H9 (cell line): ENCODE results near the gene IARS1. TPM values are rescaled to one million over a fixed set of nuclear protein-coding genes. Genes with fewer than 3 reads are reported as not detected.

ENCODE experiments used
- DNase-seq: peaks from one replicate; pipeline ENCODE4 v3.0.0-alpha.2; 2017
- H2AFZ ChIP-seq: one replicate; pipeline ENCODE4 v1.6.1; 2013; ENCODE audit warnings: mild to moderate bottlenecking, low read length, control low read depth, moderate library complexity
- H2AK5ac ChIP-seq: 2 replicates; pipeline ENCODE4 v1.6.1; 2013; ENCODE audit warnings: low read length, control low read depth, mixed read lengths; ENCODE audit not compliant: insufficient read length
- H2BK120ac ChIP-seq: one replicate; pipeline ENCODE4 v1.6.1; 2013; ENCODE audit warnings: low read depth, mild to moderate bottlenecking, low read length, control low read depth, inconsistent platforms; ENCODE audit not compliant: poor library complexity, severe bottlenecking
- H2BK12ac ChIP-seq: 2 replicates; pipeline ENCODE4 v1.6.1; 2013; ENCODE audit warnings: low read length, control low read depth, mixed read lengths, low read depth; ENCODE audit not compliant: insufficient read length
- H2BK15ac ChIP-seq: 2 replicates; pipeline ENCODE4 v1.6.1; 2013; ENCODE audit warnings: low read depth, low read length, control low read depth
- H2BK20ac ChIP-seq: one replicate; pipeline ENCODE4 v1.6.1; 2013; ENCODE audit warnings: low read depth, mild to moderate bottlenecking, low read length, control low read depth, inconsistent platforms; ENCODE audit not compliant: poor library complexity, severe bottlenecking
- H2BK5ac ChIP-seq: 2 replicates; pipeline ENCODE4 v1.6.1; 2013; ENCODE audit warnings: low read length, control low read depth, mixed read lengths; ENCODE audit not compliant: insufficient read length
- H3K14ac ChIP-seq: 2 replicates; pipeline ENCODE4 v1.6.1; 2013; ENCODE audit warnings: low read length, control low read depth; ENCODE audit not compliant: insufficient read depth
- H3K18ac ChIP-seq: 2 replicates; pipeline ENCODE4 v1.6.1; 2013; ENCODE audit warnings: low read depth, mild to moderate bottlenecking, mixed read lengths, low read length, control low read depth; ENCODE audit not compliant: insufficient read length
- H3K23ac ChIP-seq: 2 replicates; pipeline ENCODE4 v1.6.1; 2013; ENCODE audit warnings: low read length, control low read depth, mixed read lengths, low read depth; ENCODE audit not compliant: insufficient read length
- H3K23me2 ChIP-seq: 2 replicates; pipeline ENCODE4 v1.6.1; 2013; ENCODE audit warnings: low read depth, mild to moderate bottlenecking, mixed read lengths, low read length, control low read depth; ENCODE audit not compliant: insufficient read length, poor library complexity, severe bottlenecking
- H3K27ac ChIP-seq: 2 replicates; pipeline ENCODE4 v1.5.1; 2013; ENCODE audit warnings: low read length, control low read depth, mixed read lengths, low read depth; ENCODE audit not compliant: insufficient read length
- H3K27me3 ChIP-seq: 2 replicates; pipeline ENCODE4 v1.6.1; 2013; ENCODE audit warnings: low read length, control low read depth, inconsistent platforms; ENCODE audit not compliant: insufficient read depth
- H3K4ac ChIP-seq: 2 replicates; pipeline ENCODE4 v1.6.1; 2013; ENCODE audit warnings: low read depth, mild to moderate bottlenecking, control low read depth, inconsistent platforms, low read length, moderate library complexity
- H3K4me1 ChIP-seq: 2 replicates; pipeline ENCODE4 v1.6.1; 2013; ENCODE audit warnings: low read length, control low read depth, inconsistent platforms; ENCODE audit not compliant: insufficient read depth
- H3K4me2 ChIP-seq: 2 replicates; pipeline ENCODE4 v1.6.1; 2013; ENCODE audit warnings: low read length, control low read depth, mixed read lengths; ENCODE audit not compliant: insufficient read length, insufficient read depth
- H3K56ac ChIP-seq: 2 replicates; pipeline ENCODE4 v1.6.1; 2013; ENCODE audit warnings: low read depth, mild to moderate bottlenecking, mixed read lengths, low read length, control low read depth; ENCODE audit not compliant: insufficient read length
- H3K79me1 ChIP-seq: 2 replicates; pipeline ENCODE4 v1.6.1; 2013; ENCODE audit warnings: low read depth, mild to moderate bottlenecking, moderate library complexity, low read length, control low read depth, inconsistent platforms; ENCODE audit not compliant: insufficient read depth, poor library complexity, severe bottlenecking
- H3K79me2 ChIP-seq: 2 replicates; pipeline ENCODE4 v1.6.1; 2013; ENCODE audit warnings: low read length, control low read depth, inconsistent platforms; ENCODE audit not compliant: insufficient read depth
- H3K9ac ChIP-seq: 2 replicates; pipeline ENCODE4 v1.6.1; 2013; ENCODE audit warnings: low read length, control low read depth, mixed read lengths; ENCODE audit not compliant: insufficient read length; ENCODE audit errors: extremely low read depth
- H3K9me3 ChIP-seq: one replicate; pipeline ENCODE4 v1.6.1; 2013; ENCODE audit warnings: low read depth, low read length, inconsistent platforms; ENCODE audit not compliant: control insufficient read depth
- H3T11ph ChIP-seq: one replicate; pipeline ENCODE4 v1.6.1; 2013; ENCODE audit warnings: mild to moderate bottlenecking, low read length, control low read depth, inconsistent platforms
- H4K20me1 ChIP-seq: one replicate; pipeline ENCODE4 v1.6.1; 2013; ENCODE audit not compliant: control insufficient read depth, insufficient read length, insufficient read depth
- H4K5ac ChIP-seq: 2 replicates; pipeline ENCODE4 v1.6.1; 2013; ENCODE audit warnings: low read depth, mild to moderate bottlenecking, mixed read lengths, low read length, control low read depth; ENCODE audit not compliant: insufficient read length
- H4K8ac ChIP-seq: replicated peaks from 2 replicates; pipeline ENCODE4 v1.6.1; 2013; ENCODE audit warnings: low read length, control low read depth, mixed read lengths, low read depth; ENCODE audit not compliant: insufficient read length
- H4K91ac ChIP-seq: 2 replicates; pipeline ENCODE4 v1.6.1; 2013; ENCODE audit warnings: low read depth, mild to moderate bottlenecking, moderate library complexity, mixed read lengths, low read length, control low read depth; ENCODE audit not compliant: insufficient read length
- H3K27ac Mint-ChIP-seq, 3 experiments: 2 replicates in 2 of 3; 3 replicates in 1 of 3; pipeline ENCODE4 v1.8.0; 2020 to 2021; ENCODE audit warnings: mixed read lengths in 3 of 3, mild to moderate bottlenecking in 1 of 3, moderate library complexity in 1 of 3
- H3K27me3 Mint-ChIP-seq: 2 replicates; pipeline ENCODE4 v1.8.0; 2021; ENCODE audit warnings: low read depth, mild to moderate bottlenecking, moderate library complexity, mixed read lengths
- H3K36me3 Mint-ChIP-seq, 3 experiments: 2 replicates in 2 of 3; 3 replicates in 1 of 3; pipeline ENCODE4 v1.8.0; 2020 to 2021; ENCODE audit warnings: low read depth in 3 of 3, mixed read lengths in 3 of 3; ENCODE audit not compliant: insufficient read depth in 1 of 3
- H3K4me1 Mint-ChIP-seq, 2 experiments: 2 replicates each; pipeline ENCODE4 v1.8.0; 2020; ENCODE audit warnings: mixed read lengths in 2 of 2
- H3K4me3 Mint-ChIP-seq, 2 experiments: 2 replicates in 1 of 2; 3 replicates in 1 of 2; pipeline ENCODE4 v1.8.0; 2020 to 2021; ENCODE audit warnings: mild to moderate bottlenecking in 2 of 2, mixed read lengths in 2 of 2, moderate library complexity in 1 of 2
- H3K9me3 Mint-ChIP-seq, 2 experiments: 2 replicates in 1 of 2; 3 replicates in 1 of 2; pipeline ENCODE4 v1.8.0; 2020; ENCODE audit warnings: mild to moderate bottlenecking in 2 of 2, mixed read lengths in 2 of 2, moderate library complexity in 1 of 2
- CTCF ChIP-seq: fragments of 200-600 bp; sonication (generic); conservative IDR thresholded peaks from 3 replicates; pipeline ENCODE4 v1.8.0; 2021; ENCODE audit warnings: antibody characterized with exemption, mild to moderate bottlenecking
- WGBS: extraction: QIAGEN DNeasy Blood & Tissue Kit; methylation state at CpG from one replicate; pipeline ENCODE4 v1.1.7; 2013; ENCODE audit warnings: missing lambda C conversion rate, low lambda C conversion rate, mixed read lengths; ENCODE audit not compliant: insufficient read length; ENCODE audit errors: extremely low coverage; 5-methylcytosine and 5-hydroxymethylcytosine counted together
- total RNA-seq: library from RNA; stranded (reverse); gene quantifications from 2 replicates; pipeline ENCODE4 v1.2.1, GENCODE V29; 2021

Gene IARS1
- total RNA-seq, 1 experiment from 2014 or later = 234 TPM

DNA sequence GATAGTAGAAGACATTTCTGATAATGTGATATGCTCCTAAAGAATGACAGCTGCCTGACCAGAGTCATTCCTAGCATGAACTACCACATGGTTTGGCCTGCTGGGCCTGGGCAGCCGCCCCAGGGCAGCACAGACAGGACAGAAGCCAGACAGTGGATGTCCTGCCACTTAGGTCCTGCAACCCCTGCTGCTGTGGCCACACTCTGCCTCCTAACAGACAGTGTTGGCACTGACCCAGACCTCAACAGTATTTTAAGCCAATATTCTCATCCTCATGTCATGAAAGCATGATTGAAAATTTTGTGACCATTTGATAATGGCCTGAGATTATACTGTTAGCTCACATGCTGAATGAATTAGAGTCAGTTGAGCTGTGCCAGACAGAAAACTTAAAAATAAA, 48.1 kb upstream of the IARS1 start:
- no peak overlapping the region for H3K27ac Mint-ChIP-seq
- Histone ChIP-seq H3T11ph (no peak overlapping the region), H2BK12ac (no peak overlapping the region), H2BK5ac (no peak overlapping the region), H3K9ac (no peak overlapping the region), H2BK20ac (no peak overlapping the region), H3K14ac (no peak overlapping the region), H3K4me1 (no peaks in the 10 kb centered on the region), H2AK5ac (no peak overlapping the region), H3K4me2 (no peak overlapping the region), H3K79me2 (no peaks in the 10 kb centered on the region), H4K5ac (no peak overlapping the region), H2BK15ac (no peak overlapping the region), H3K9me3 (peaks cover 5% of the 10 kb centered on the region), H2BK120ac (no peak overlapping the region), H3K23me2 (no peaks in the 10 kb centered on the region), H3K4ac (no peak overlapping the region), H4K8ac (no peak overlapping the region), H3K23ac (no peak overlapping the region), H3K27ac (no peak overlapping the region), H4K20me1 (no peaks in the 10 kb centered on the region), H3K56ac (no peak overlapping the region), H3K79me1 (no peaks in the 10 kb centered on the region), H3K27me3 (no peaks in the 10 kb centered on the region), H3K18ac (no peak overlapping the region), H2AFZ (no peak overlapping the region), H4K91ac (no peak overlapping the region)
- WGBS = no CpG with 5 or more reads among the region's 1 CpG
- peaks cover 21 to 41% (median 32%) of the 10 kb centered on the region in 3 experiments for H3K36me3 Mint-ChIP-seq
- H3K4me3 Mint-ChIP-seq = no peak overlapping the region
- no peaks in the 10 kb centered on the region for H3K27me3 Mint-ChIP-seq
- DNase-seq = no peak
- H3K9me3 Mint-ChIP-seq = peaks cover 4% of the 10 kb centered on the region in 2 experiments
- no peak for TF ChIP-seq CTCF
- H3K4me1 Mint-ChIP-seq = peaks cover 2 to 3% of the 10 kb centered on the region in 2 experiments; a peak in 3 of 4 replicates
